Head of caudate nucleus (tissue), 42 donors: ENCODE data around the gene KIAA0319L.

ENCODE experiments used
- DNase-seq, 42 donors: peaks; one replicate each; pipeline versions ENCODE4 v3.0.0 to v3.0.0-alpha.2; 2020 to 2021; ENCODE audit warnings: mixed read lengths in 7 of 42
- intact Hi-C: fragments of 100-400 bp; cut with DNase I; formaldehyde crosslinking; loops from one replicate; pipeline ENCODE4 v1.15.0; 2022

Gene KIAA0319L

GRCh38 chr1:35555601-35556477 is 1.4 kb downstream of the KIAA0319L start:
- intact Hi-C loops = loop anchor here (5.0 kb wide), 1 partner anchor 364 kb away; the partner anchor contains the start of gene SFPQ
- DNase-seq = peak in 6 of 42 donors; percentile 11 to 64 (median 35)

DNA sequence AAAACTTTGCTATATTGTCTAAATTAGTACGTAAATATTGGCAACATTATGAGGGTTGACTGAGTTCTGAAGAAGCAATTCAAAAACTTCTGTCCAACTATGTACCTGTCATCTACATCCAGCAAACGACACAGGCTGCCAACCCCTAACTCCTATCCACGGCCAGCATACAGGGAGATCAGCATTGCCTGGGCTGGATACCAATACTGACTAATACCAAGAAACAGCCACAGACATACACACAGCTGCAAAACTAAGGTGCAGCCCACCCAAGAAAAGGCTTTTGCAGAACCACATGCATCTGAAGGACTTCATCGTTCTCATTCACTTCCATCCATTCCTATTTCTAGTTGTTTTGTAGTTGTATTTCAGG is 2.0 kb downstream of the KIAA0319L start:
- DNase-seq = peak in 1 of 42 donors; percentile 9
- intact Hi-C loops = loop anchor here (5.0 kb wide), 1 partner anchor 363 kb away; the partner anchor contains the start of gene SFPQ

DNA sequence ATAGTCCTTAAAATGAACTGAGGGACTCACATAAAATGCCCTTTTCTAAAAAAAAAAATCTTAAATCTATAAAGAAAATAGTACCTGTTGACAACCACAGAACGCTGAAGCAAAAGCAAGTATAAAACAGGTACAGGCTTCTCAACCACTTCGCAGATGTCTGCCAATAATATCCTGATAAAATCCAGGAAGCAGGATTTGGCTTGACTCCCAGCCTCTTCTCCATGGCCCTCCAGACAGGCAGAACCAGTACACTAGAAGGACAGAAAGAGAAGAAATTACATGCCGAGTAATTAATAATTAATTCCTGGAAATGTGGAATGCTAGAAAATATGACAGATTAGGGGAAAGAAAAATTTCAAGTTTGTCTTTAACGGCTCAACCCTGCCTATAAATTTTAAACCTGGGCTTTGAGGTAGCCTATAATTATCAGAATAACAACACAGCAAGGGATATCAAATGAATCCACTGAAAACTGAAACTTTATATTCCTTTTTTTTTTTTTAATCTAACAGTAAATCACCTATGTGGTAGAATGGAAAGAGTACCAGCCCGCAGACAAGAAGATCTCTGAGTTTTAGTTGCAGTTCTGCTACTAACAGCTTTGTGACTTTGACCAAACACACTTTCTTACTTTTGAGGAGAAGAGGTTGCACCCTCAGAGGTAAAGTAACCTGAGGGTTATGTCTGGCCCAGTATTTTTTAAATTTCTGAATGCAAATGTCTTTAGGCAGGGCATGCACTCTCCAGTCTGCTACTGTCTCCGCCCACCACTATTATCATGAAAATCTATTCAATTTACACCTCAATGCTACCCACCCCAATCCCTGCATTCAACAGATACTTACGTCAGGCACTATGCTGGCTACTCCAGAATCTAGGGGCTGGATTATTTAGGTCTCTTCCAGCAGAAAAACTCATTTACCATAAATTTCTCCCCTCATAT is 2.7 kb downstream of the KIAA0319L start:
- intact Hi-C loops = loop anchor here (5.0 kb wide), 1 partner anchor 362 kb away; the partner anchor contains the start of gene SFPQ
- peak in 2 of 42 donors; percentile 7 to 36 for DNase-seq

- no peak for DNase-seq
- intact Hi-C loops = no loop called here
Measured at GRCh38 chr1:35553851-35554250, 3.4 kb downstream of the KIAA0319L start.

DNA sequence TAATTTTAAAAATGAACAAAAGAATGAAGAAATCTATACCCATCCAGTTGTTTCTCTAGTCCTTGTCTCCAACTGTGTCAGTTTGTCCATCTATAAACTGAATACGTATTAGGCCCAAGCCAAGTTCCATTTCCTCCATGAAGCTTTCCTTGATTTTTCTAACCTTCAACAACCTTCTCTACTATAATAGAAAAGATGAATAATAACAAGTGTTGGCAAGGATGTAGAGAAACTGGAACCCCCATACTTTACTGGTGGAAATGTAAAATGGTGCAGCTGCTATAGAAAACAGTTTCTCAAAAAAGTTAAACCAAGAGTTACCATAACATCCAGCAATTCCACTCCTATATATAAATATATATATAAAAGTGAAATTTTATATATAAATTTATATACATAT is 10.6 kb downstream of the KIAA0319L start:
- DNase-seq = no peak
- intact Hi-C loops = no loop called here

- intact Hi-C loops = loop anchor here (5.0 kb wide), 1 partner anchor 93 kb away; no protein-coding TSS in a partner anchor
- peak in 28 of 42 donors; percentile 34 to 85 (median 66) for DNase-seq
Measured at GRCh38 chr1:35544976-35545375, 12.2 kb downstream of the KIAA0319L start.

GRCh38 chr1:35539824-35540261 is 17.4 kb downstream of the KIAA0319L start:
- DNase-seq = peak in 7 of 42 donors; percentile 20 to 61 (median 41)
- intact Hi-C loops = loop anchor here (5.0 kb wide), 1 partner anchor 88 kb away; no protein-coding TSS in a partner anchor

DNA sequence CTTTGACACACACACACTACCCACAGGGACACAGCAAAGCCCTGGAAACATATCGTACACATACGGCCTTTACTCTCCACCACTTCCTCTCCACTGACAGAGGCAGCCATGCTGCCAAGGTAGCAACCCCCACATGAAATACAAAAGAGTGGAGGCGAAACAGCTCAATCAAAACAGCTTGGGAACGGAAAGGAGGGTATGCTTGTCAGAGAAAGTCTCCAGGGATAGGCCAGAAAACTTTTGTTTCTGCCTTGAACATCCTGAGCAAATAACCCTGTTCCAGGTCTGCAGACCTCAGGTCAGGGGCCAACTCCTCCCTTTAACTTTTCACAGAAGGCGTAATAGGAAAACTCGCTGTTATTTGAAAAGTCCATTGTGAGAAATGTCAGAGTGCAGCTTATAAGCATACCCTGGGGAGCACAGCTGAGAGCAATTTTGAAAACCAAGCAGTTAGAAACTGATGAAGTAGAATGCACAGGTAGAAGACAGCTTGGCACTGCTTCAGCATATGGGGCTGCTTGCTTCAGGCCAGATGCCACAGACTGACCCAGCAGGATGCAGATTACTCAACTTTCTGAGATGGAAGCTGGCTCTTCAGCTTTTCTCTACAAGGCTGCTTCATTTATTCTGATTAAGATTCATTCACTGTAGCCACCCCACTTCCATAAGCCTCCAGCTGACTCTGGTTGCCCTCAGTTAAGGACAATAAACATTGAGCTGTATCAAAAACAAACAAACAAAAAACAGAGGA is 18.0 kb downstream of the KIAA0319L start:
- DNase-seq = peak in 11 of 42 donors; percentile 17 to 60 (median 50)
- intact Hi-C loops = no loop called here

DNA sequence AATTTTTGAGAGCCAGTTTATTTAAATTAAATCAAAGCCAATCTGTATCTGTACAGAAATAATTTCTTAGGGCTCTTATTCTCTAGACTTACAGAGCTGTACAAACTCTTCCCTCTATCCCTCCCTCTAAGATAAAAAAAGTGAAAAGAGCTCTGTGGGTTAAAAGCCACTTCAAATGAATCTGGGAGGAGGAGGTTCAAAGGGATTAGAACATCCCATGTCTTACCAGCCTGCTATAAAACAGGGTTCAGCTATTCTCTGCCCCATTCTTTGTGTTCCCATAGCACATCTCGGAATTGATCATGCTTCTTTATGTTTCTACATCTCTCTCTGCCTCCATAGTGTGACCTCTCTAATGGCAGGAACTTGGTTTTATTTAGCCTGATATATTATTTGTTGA is 19.4 kb downstream of the KIAA0319L start:
- intact Hi-C loops = no loop called here
- DNase-seq = no peak

GRCh38 chr1:35536556-35537162 is 20.5 kb downstream of the KIAA0319L start:
- intact Hi-C loops = no loop called here
- peak in 30 of 42 donors; percentile 22 to 87 (median 60) for DNase-seq

- intact Hi-C loops = no loop called here
- no peak for DNase-seq
Measured at GRCh38 chr1:35535243-35535642, 22.0 kb downstream of the KIAA0319L start.

DNA sequence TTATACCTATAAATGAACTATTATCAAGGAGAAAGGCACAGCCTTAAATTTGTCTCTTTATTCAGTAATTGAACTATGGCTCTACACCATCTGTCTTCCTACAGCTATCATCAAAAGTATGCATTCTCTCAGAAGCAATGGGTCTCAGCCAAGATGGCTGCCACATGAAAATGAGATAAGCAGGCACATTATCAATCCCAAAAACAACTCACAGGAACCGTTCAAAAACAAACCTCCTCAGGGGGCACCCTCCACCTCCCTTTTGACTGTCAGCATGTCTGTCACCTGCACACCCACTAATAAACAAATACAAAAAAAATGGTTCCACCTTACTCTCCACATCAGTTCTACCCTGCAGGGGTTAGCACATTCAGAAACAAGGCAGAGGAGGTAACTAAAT is 23.6 kb downstream of the KIAA0319L start:
- DNase-seq = no peak
- intact Hi-C loops = no loop called here

- intact Hi-C loops = no loop called here
- peak in 26 of 42 donors; percentile 12 to 79 (median 40) for DNase-seq
Measured at GRCh38 chr1:35532497-35533223, 24.5 kb downstream of the KIAA0319L start.

- intact Hi-C loops = no loop called here
- DNase-seq = no peak
Measured at GRCh38 chr1:35531368-35531767, 25.8 kb downstream of the KIAA0319L start.

DNA sequence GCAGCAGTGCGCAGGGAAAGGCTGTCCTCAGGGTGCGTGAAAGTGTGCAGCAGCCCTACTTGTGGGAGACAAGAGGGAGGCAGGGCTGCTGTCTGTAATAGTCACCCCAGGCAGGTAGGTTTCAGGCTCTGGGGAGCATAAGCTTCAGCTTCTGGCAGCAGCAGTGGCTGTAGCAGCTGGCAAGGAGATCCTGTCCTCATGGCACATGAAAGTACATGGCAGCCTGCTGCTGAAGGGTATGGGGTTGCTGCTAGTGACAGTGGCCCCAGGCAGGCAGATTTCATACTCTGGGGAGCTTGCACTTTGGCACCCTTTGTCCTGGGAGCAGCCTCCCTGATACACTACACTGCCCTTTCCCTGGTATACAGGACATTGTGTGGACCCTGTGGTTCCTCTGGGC is 26.3 kb downstream of the KIAA0319L start:
- no peak for DNase-seq
- intact Hi-C loops = no loop called here

GRCh38 chr1:35530168-35530567 is 27.0 kb downstream of the KIAA0319L start:
- intact Hi-C loops = no loop called here
- DNase-seq = no peak

DNA sequence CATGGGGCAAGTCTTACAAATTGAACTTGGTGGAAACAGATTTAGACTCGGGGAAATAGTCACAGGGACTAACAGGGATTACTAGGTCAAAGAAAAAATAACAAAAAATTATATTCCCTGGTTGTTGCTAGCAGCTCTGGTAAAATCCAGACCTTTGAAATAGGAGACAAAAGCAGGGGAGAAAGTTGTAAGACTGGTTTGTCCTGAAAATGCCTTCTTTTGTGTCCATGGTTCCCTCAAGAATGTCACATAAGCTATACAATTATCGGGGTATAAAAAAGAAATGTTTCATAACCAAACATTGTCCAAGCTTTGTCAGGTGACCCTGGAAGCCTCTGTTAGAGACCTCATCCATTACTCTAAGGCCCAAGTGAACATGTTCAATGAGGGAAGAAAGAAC is 33.1 kb downstream of the KIAA0319L start:
- intact Hi-C loops = no loop called here
- no peak for DNase-seq

DNA sequence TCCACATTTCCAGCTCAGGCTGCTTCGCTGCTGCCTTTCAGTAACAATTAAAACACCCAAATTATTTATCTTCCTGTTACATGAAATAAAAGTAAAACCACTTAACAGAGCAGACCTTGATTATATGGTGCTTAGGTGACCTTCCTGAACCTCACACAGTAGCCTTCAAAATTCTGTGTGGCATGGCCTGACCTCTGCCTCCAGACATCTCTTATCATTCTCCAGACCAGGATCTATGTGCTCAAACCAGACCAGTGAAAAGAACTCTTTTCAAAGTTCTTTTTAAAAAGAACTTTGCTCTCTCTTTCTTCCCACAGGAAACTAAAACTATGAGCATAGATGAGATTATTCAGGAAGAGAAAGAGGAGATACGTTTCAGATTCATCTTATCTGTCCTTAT is 37.8 kb downstream of the KIAA0319L start:
- intact Hi-C loops = no loop called here
- DNase-seq = no peak
